ENCODE data around the gene MTCH2. TPM values are rescaled to one million over a fixed set of nuclear protein-coding genes. Genes with fewer than 3 reads are reported as not detected.

MTCH2 gene
- total RNA-seq, 4 donors from 2014 or later: 32.5 to 40.6 (median 37.6) TPM

DNA sequence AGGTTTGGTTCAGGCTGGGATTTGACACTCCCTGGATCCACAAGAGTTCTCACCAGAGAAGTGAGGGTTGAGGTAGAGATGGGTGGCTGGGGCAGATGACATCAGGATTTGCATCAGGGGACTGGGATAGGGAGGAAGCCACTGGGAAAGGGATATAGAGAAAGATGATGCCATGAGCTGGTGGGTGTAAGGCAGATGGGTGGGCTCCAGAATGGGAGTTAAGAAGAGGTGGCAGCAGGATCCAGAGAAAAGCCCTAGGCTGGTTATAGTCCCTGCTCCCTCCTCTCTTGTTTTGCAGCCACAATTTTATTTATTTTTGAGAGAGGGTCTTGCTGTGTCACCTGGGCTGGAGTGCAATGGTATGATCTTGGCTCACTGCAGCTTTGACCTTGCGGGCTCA is 46.4 kb downstream of the MTCH2 start:
- Histone ChIP-seq H3K4me3 (no peak overlapping the region), H3K27ac (replicated peaks in 1 of 4) (no peak overlapping the region), H3K36me3 (no peaks in the 10 kb centered on the region), H3K9me3 (no peaks in the 10 kb centered on the region), H3K27me3 (peaks cover 0 to 46% (median 24%) of the 10 kb centered on the region in 4 donors), H3K4me1 (peaks cover 12 to 14% (median 13%) of the 10 kb centered on the region in 4 donors)
- WGBS: 94% methylated on average over 1 of the region's 1 CpG
- DNase-seq (ENCODE audit: extremely low spot score): no peak
- intact Hi-C loops (cut with DNase I): no loop called here
- no peak for TF ChIP-seq EP300 (IDR thresholded peaks at IDR 0.05)
- no peak for TF ChIP-seq CTCF (IDR thresholded peaks at IDR 0.05)
- no peak for TF ChIP-seq POLR2A (IDR thresholded peaks at IDR 0.05; ENCODE audit: low read depth)
- no peak for TF ChIP-seq POLR2AphosphoS5 (IDR thresholded peaks at IDR 0.05)

DNA sequence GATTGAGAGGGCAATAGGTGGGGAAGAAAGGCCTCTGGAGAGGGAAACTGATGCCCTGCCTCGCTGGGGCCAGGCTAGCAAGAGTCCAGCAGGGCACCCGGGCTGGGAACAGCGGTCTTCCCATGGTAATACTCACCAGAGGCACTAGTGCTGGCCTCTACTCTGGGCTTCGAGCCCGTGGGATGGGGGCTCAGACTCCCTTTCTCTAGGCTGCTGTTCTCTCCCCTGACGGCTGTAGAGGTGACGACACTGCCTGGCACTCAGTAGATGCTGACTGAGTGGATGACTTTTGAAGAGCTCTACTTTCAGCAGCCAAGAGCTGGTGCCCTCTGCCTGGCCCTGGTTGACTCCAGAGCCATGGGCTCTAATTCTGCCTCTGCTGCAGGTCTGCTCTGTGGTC is 47.3 kb downstream of the MTCH2 start:
- Histone ChIP-seq H3K4me1 (peaks cover 12 to 18% (median 14%) of the 10 kb centered on the region in 4 donors), H3K9me3 (no peaks in the 10 kb centered on the region), H3K27me3 (peaks cover 0 to 55% (median 30%) of the 10 kb centered on the region in 4 donors), H3K36me3 (no peaks in the 10 kb centered on the region), H3K27ac (replicated peaks in 1 of 4) (no peak overlapping the region), H3K4me3 (no peak overlapping the region)
- intact Hi-C loops (cut with DNase I): no loop called here
- TF ChIP-seq POLR2AphosphoS5 (IDR thresholded peaks at IDR 0.05) (no peak), CTCF (IDR thresholded peaks at IDR 0.05) (no peak), POLR2A (IDR thresholded peaks at IDR 0.05; ENCODE audit: low read depth) (no peak), EP300 (IDR thresholded peaks at IDR 0.05) (no peak)
- no peak for DNase-seq (ENCODE audit: extremely low spot score)
- WGBS: 76% methylated on average over 5 of the region's 7 CpGs

- no peak for DNase-seq (ENCODE audit: extremely low spot score)
- intact Hi-C loops (cut with DNase I): no loop called here
- peaks cover 0 to 64% (median 34%) of the 10 kb centered on the region in 4 donors for H3K27me3 ChIP-seq
- H3K4me3 ChIP-seq: peak within 1 kb of the TSS; percentile 31 to 52 (median 40)
- TF ChIP-seq POLR2AphosphoS5 (IDR thresholded peaks at IDR 0.05): no peak
- no peak for TF ChIP-seq CTCF (IDR thresholded peaks at IDR 0.05)
- TF ChIP-seq POLR2A (IDR thresholded peaks at IDR 0.05; ENCODE audit: low read depth): no peak
- no peak for TF ChIP-seq EP300 (IDR thresholded peaks at IDR 0.05)
- H3K27ac ChIP-seq (replicated peaks in 1 of 4): no peak within 1 kb of the TSS
- no peaks in the 10 kb centered on the region for H3K9me3 ChIP-seq
- WGBS: 3% methylated on average over 42 of the region's 48 CpGs
- H3K4me1 ChIP-seq: peaks cover 14 to 27% (median 19%) of the 10 kb centered on the region in 4 donors
- no peaks in the 10 kb centered on the region for H3K36me3 ChIP-seq
Measured at GRCh38 chr11:47593934-47594855, 48.2 kb downstream of the MTCH2 start, which contains the start of gene C1QTNF4. C1QTNF4 (minus strand) TSS chr11:47594411; CDS start chr11:47590810, 3,601 bp downstream.

DNA sequence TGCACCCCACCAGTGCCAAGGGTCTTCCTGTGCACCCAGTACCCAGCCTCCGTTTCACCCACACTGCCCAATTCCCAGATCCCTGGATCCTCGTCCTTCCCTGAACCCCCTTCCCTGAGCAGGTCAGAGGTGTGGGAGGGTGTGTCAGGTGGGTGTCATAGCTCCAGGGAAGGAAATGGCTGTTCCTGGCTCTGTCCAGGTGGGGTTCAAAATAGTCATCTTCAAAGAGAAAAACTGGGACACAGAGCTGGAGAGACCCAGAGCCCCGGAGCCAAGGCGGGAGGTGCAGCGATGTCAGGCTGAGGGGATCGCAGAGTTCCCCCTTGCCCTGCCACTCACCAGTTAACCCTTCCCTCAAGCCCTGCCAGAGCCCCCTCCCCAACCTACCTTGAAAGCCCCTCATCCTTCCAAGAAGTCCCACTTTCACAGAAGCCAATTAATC is 48.8 kb downstream of the MTCH2 start:
- TF ChIP-seq POLR2A (IDR thresholded peaks at IDR 0.05; ENCODE audit: low read depth): no peak
- Histone ChIP-seq H3K27ac (replicated peaks in 1 of 4) (no peak overlapping the region), H3K4me1 (peaks cover 14 to 28% (median 22%) of the 10 kb centered on the region in 4 donors), H3K27me3 (peaks cover 0 to 67% (median 34%) of the 10 kb centered on the region in 4 donors), H3K9me3 (no peaks in the 10 kb centered on the region), H3K4me3 (peak overlapping the region; percentile 31 to 52 (median 40)), H3K36me3 (no peaks in the 10 kb centered on the region)
- no peak for DNase-seq (ENCODE audit: extremely low spot score)
- WGBS: 8% methylated on average over 1 of the region's 6 CpGs
- intact Hi-C loops (cut with DNase I): no loop called here

DNA sequence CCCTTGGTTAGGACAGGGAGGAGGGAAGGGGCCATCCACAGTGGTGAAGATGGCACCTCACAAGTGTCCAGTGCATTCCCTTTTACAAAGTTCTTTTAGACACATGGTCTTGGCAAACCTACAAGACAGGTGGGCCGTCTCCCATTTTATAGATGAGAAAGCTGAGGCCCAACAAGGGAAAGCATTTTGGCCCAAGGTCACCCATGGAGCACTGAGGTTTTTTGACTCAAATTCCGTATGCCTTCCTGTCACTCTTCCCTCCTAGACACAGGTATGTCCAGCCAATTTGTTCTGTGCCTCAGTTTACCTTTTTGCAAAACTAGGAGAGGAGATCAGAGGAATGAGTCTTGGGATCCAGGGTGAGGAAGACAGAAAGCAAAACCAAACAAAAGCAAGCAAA is 49.4 kb downstream of the MTCH2 start:
- TF ChIP-seq POLR2AphosphoS5 (IDR thresholded peaks at IDR 0.05): no peak
- TF ChIP-seq POLR2A (IDR thresholded peaks at IDR 0.05; ENCODE audit: low read depth): no peak
- TF ChIP-seq EP300 (IDR thresholded peaks at IDR 0.05): no peak
- TF ChIP-seq CTCF (IDR thresholded peaks at IDR 0.05): no peak
- no peak for DNase-seq (ENCODE audit: extremely low spot score)
- no peak overlapping the region for H3K27ac ChIP-seq (replicated peaks in 1 of 4)
- intact Hi-C loops (cut with DNase I): no loop called here
- H3K9me3 ChIP-seq: no peaks in the 10 kb centered on the region
- no peaks in the 10 kb centered on the region for H3K36me3 ChIP-seq
- peaks cover 14 to 28% (median 25%) of the 10 kb centered on the region in 4 donors for H3K4me1 ChIP-seq
- 76% methylated on average over 2 of the region's 2 CpGs for WGBS
- H3K27me3 ChIP-seq: peaks cover 0 to 67% (median 34%) of the 10 kb centered on the region in 4 donors
- H3K4me3 ChIP-seq: no peak overlapping the region

All from esophagus muscularis mucosa (tissue), 4 donors.